PC-3 (cell line): Measurements from ENCODE around the gene EDN2. TPM values are rescaled to one million over a fixed set of nuclear protein-coding genes. Genes with fewer than 3 reads are reported as not detected.

Experiments used
- ATAC-seq: fragments of 200-7000 bp; cut with Tn5 transposase; 2 replicates; pipeline ENCODE4 v1.9.1; 2020; ENCODE audit warnings: mild to moderate bottlenecking, moderate library complexity
- BruUV-seq: library from RNA; stranded (reverse); fragments of 400-500 nt; replicated peaks from 2 replicates; lab custom pipeline; 2021; lab: Mats Ljungman, UMichigan
- CTCF ChIA-PET: fragments of 300-600 bp; sonication (Branson Sonifier 250); formaldehyde crosslinking; loops from one replicate; lab custom pipeline; 2022; ENCODE audit warnings: antibody characterized with exemption; lab: Charles Lee
- POLR2A ChIA-PET: fragments of 300-600 bp; sonication (Branson Sonifier 250); formaldehyde crosslinking; loops from one replicate; lab custom pipeline; 2022; ENCODE audit warnings: antibody characterized with exemption; ENCODE audit not compliant: unreplicated experiment; lab: Charles Lee
- DNase-seq: peaks from one replicate; pipeline ENCODE4 v3.0.0-alpha.2; 2015
- H2AFZ ChIP-seq: fragments of 300-600 bp; sonication (generic); 2 replicates; pipeline ENCODE4 v1.6.0; 2016; ENCODE audit warnings: antibody characterized with exemption, low read length
- H3F3A ChIP-seq: fragments of 300-600 bp; sonication (generic); one replicate; pipeline ENCODE4 v1.6.0; 2017; ENCODE audit warnings: antibody characterized with exemption, low read length, control low read depth, mild to moderate bottlenecking; ENCODE audit not compliant: unreplicated experiment
- H3K27ac ChIP-seq: fragments of 300-600 bp; sonication (generic); 2 replicates; pipeline ENCODE4 v1.5.1; 2016; ENCODE audit warnings: mild to moderate bottlenecking, low read length
- H3K27me3 ChIP-seq: fragments of 300-600 bp; sonication (generic); 2 replicates; pipeline ENCODE4 v1.6.1; 2016; ENCODE audit warnings: low read length, mixed read lengths
- H3K36me3 ChIP-seq: fragments of 300-600 bp; sonication (generic); 2 replicates; pipeline ENCODE4 v1.6.1; 2016; ENCODE audit warnings: low read depth, mixed run types, low read length, mixed read lengths
- H3K4me1 ChIP-seq: fragments of 300-600 bp; sonication (generic); 2 replicates; pipeline ENCODE4 v1.5.1; 2016; ENCODE audit warnings: low read length; ENCODE audit not compliant: insufficient read depth
- H3K4me2 ChIP-seq: fragments of 300-600 bp; sonication (generic); 2 replicates; pipeline ENCODE4 v1.6.0; 2016; ENCODE audit warnings: low read length
- H3K4me3 ChIP-seq: fragments of 300-600 bp; sonication (generic); 2 replicates; pipeline ENCODE4 v1.5.1; 2016; ENCODE audit warnings: mild to moderate bottlenecking, low read length, mixed read lengths
- H3K79me2 ChIP-seq: fragments of 300-600 bp; sonication (generic); 2 replicates; pipeline ENCODE4 v1.6.1; 2017; ENCODE audit warnings: low read length, mixed read lengths
- H3K9ac ChIP-seq: fragments of 300-600 bp; sonication (generic); 2 replicates; pipeline ENCODE4 v1.6.0; 2016; ENCODE audit warnings: mild to moderate bottlenecking, low read length
- H3K9me2 ChIP-seq: fragments of 300-600 bp; sonication (generic); replicated peaks from 2 replicates; pipeline ENCODE4 v1.6.1; 2016; ENCODE audit warnings: mixed run types, low read length, mixed read lengths
- H3K9me3 ChIP-seq: fragments of 300-600 bp; sonication (generic); 2 replicates; pipeline ENCODE4 v1.6.1; 2016; ENCODE audit warnings: low read length, mixed read lengths
- H4K20me1 ChIP-seq: fragments of 300-600 bp; sonication (generic); 2 replicates; pipeline ENCODE4 v1.6.1; 2016; ENCODE audit warnings: low read length, mixed read lengths
- EZH2 ChIP-seq: fragments of 300-600 bp; sonication (generic); IDR thresholded peaks from one replicate; pipeline ENCODE4 v1.6.1; 2017; ENCODE audit warnings: antibody characterized with exemption, mild to moderate bottlenecking, low read length; ENCODE audit not compliant: unreplicated experiment
- EZH2phosphoT487 ChIP-seq: fragments of 300-600 bp; sonication (generic); IDR thresholded peaks from 2 replicates; pipeline ENCODE4 v1.6.1; 2018; ENCODE audit warnings: mild to moderate bottlenecking, antibody characterized with exemption, low read length, borderline replicate concordance
- intact Hi-C: fragments of 100-400 bp; cut with micrococcal nuclease; formaldehyde crosslinking; loops from 2 replicates; pipeline ENCODE4 v1.9.0; 2023
- total RNA-seq: library from RNA; depleted of rRNA; stranded (reverse); fragments of >200 nt; gene quantifications from 2 replicates; pipeline ENCODE4 v1.2.3, GENCODE V29; 2014
- TF ChIP-seq, protein P1 (sequence below): fragments of 300-600 bp; sonication (generic); conservative IDR thresholded peaks from 2 replicates; pipeline ENCODE4 v1.5.1; 2017; ENCODE audit warnings: antibody characterized with exemption, low read depth, mild to moderate bottlenecking, low read length

EDN2 gene
- total RNA-seq, 1 experiment from 2014 or later = 0.36 TPM

DNA sequence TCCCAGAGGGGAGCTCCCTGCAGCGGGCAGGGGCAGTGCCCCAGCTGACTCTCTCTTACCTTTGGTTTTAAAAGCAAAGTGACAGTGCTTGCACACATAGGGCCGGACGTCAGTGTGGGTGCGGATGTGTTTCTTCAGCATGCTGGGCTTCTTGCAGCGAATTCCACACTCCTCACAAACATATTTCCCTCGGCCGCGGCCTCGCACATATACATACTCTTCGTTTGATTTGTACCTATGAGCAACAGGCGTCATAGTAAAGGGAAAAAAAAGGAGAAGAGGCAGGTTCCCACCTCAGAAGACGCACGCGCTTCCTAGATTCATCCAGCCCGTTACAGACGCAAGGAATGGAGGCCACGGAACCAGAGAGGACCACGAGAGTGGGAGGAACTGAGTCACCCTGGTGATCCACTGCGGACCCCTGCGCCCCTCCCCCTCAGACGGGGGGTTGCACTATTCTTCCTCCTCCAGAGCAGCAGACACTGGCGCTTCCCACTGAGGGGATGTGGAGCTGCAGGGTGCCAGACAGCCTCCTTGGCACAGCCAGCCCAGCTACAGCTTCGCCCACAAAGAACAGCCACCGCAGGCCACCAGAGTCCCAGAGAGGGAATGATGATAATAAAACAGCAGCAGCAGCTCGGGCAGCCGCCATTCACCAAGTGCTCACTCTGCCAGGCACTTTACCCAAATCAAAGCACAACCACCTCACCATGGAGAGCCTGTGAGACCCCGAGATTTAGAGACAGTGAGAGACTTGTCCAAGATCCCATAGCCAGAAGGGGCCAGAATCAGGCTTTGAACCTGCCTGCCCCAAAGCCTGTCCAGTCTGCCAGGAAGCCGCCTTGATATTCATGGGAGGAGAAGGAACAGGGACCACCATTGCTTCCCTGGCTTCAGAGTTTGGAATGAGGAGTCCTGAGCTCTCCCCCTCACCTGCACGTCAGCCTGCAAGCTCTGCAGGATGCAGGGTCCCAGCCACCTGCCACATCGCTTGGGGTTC is 40.5 kb upstream of the EDN2 start:
- Histone ChIP-seq H3K4me2 (no peak overlapping the region), H3K9me3 (no peaks in the 10 kb centered on the region), H4K20me1 (no peaks in the 10 kb centered on the region), H3K9ac (no peak overlapping the region), H2AFZ (no peak overlapping the region), H3K4me3 (no peak overlapping the region), H3K79me2 (no peaks in the 10 kb centered on the region), H3K9me2 (no peaks in the 10 kb centered on the region), H3K27ac (no peak overlapping the region), H3K4me1 (no peaks in the 10 kb centered on the region), H3F3A (no peaks in the 10 kb centered on the region), H3K36me3 (no peaks in the 10 kb centered on the region), H3K27me3 (no peaks in the 10 kb centered on the region)
- ATAC-seq = no peak
- CTCF ChIA-PET = no interaction called here
- no peak for TF ChIP-seq EZH2phosphoT487
- TF ChIP-seq EZH2 = no peak
- TF ChIP-seq, protein P1, sequence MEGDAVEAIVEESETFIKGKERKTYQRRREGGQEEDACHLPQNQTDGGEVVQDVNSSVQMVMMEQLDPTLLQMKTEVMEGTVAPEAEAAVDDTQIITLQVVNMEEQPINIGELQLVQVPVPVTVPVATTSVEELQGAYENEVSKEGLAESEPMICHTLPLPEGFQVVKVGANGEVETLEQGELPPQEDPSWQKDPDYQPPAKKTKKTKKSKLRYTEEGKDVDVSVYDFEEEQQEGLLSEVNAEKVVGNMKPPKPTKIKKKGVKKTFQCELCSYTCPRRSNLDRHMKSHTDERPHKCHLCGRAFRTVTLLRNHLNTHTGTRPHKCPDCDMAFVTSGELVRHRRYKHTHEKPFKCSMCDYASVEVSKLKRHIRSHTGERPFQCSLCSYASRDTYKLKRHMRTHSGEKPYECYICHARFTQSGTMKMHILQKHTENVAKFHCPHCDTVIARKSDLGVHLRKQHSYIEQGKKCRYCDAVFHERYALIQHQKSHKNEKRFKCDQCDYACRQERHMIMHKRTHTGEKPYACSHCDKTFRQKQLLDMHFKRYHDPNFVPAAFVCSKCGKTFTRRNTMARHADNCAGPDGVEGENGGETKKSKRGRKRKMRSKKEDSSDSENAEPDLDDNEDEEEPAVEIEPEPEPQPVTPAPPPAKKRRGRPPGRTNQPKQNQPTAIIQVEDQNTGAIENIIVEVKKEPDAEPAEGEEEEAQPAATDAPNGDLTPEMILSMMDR = no peak
- no peak for DNase-seq
- POLR2A ChIA-PET = no interaction called here
- BruUV-seq = no TSS peak
- intact Hi-C loops = no loop called here

DNA sequence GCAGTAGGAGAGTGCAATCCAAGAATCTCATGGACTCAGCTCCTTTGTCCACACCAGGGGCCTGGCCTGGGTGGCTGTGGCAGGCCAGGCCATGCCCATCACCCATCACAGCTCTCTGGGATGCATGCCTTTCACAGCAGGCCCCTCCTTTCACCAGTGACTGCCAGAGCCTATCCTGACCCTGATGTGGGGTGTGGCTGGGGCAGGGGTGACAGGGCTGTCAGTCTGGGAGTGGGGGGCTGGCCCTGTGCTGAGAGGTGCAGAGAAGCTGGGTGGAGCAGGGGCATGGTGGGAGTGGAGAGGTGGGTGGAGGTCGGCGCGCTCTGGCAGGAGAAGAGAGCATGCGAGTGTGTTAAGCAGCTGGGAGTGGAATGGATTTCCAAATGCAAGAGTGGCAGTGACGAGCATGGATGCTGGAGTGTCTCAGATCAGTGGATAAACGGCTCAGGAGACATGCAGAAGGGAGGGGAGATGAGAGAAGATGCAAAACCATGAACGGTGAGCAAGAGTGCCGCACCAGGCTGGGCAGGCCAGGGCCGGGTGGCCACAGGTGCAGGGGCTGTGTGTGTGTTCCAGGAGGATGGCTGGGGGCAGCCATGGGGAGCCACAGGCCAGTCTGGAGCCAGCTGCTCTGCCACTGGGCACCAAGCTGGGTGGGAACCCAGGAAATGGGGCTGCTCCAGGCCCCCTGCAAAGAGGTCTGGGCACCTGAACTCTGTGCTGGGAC is 39.6 kb upstream of the EDN2 start:
- H3K9ac ChIP-seq = no peak overlapping the region
- no peaks in the 10 kb centered on the region for H3K9me2 ChIP-seq
- H2AFZ ChIP-seq = no peak overlapping the region
- H3F3A ChIP-seq = no peaks in the 10 kb centered on the region
- ATAC-seq = no peak
- H3K27ac ChIP-seq = no peak overlapping the region
- no peaks in the 10 kb centered on the region for H4K20me1 ChIP-seq
- POLR2A ChIA-PET = no interaction called here
- CTCF ChIA-PET = no interaction called here
- H3K9me3 ChIP-seq = no peaks in the 10 kb centered on the region
- BruUV-seq = no TSS peak
- H3K27me3 ChIP-seq = no peaks in the 10 kb centered on the region
- TF ChIP-seq EZH2 (no peak), EZH2phosphoT487 (no peak)
- TF ChIP-seq, protein P1 = no peak
- no peaks in the 10 kb centered on the region for H3K79me2 ChIP-seq
- H3K4me3 ChIP-seq = no peak overlapping the region
- H3K4me1 ChIP-seq = no peaks in the 10 kb centered on the region
- DNase-seq = no peak
- no peaks in the 10 kb centered on the region for H3K36me3 ChIP-seq
- H3K4me2 ChIP-seq = no peak overlapping the region
- intact Hi-C loops = no loop called here
